Activated CD4-positive, alpha-beta T cell treated with anti-CD3 and anti-CD28 coated beads, Interleukin-2, amount 10 ng/mL, durations not matched to agents 7 days and 5 days (primary cell): ENCODE results near the gene SPTB. TPM values are rescaled to one million over a fixed set of nuclear protein-coding genes. Genes with fewer than 3 reads are reported as not detected.

Source experiments
- CTCF ChIA-PET: fragments of 350-600 bp; sonication (Branson Sonifier 250); formaldehyde crosslinking; loops from one replicate; lab custom pipeline; 2021; ENCODE audit warnings: antibody characterized with exemption; lab: Charles Lee
- POLR2A ChIA-PET: fragments of 350-600 bp; sonication (Branson Sonifier 250); formaldehyde crosslinking; loops from one replicate; lab custom pipeline; 2021; ENCODE audit warnings: antibody characterized with exemption; lab: Charles Lee
- DNase-seq: peaks from one replicate; pipeline ENCODE4 v3.0.0-alpha.2; 2020
- H3K27ac Mint-ChIP-seq: one replicate; pipeline ENCODE4 v1.8.0; 2021; ENCODE audit warnings: mild to moderate bottlenecking, moderate library complexity, mixed read lengths
- H3K27me3 Mint-ChIP-seq: one replicate; pipeline ENCODE4 v1.8.0; 2021; ENCODE audit warnings: mixed read lengths
- H3K36me3 Mint-ChIP-seq: one replicate; pipeline ENCODE4 v1.8.0; 2021; ENCODE audit warnings: low read depth, mixed read lengths
- H3K4me1 Mint-ChIP-seq: one replicate; pipeline ENCODE4 v1.8.0; 2021; ENCODE audit warnings: mixed read lengths
- H3K4me3 Mint-ChIP-seq: one replicate; pipeline ENCODE4 v1.8.0; 2021; ENCODE audit warnings: mild to moderate bottlenecking, moderate library complexity, mixed read lengths
- H3K9me3 Mint-ChIP-seq: one replicate; pipeline ENCODE4 v1.8.0; 2021; ENCODE audit warnings: mixed read lengths
- total RNA-seq, 2 experiments: library from RNA; stranded (reverse); gene quantifications; one replicate each; pipeline ENCODE4 v1.2.3, GENCODE V29; 2021

The SPTB gene
- total RNA-seq, 2 experiments from 2014 or later = not detected

- CTCF ChIA-PET = interaction anchor here (0.9 to 2.4 kb wide), 6 partner anchors 10 to 132 kb away, joined by 3 to 8 read pairs (median 4); no protein-coding TSS in a partner anchor
- Mint-ChIP-seq H3K36me3 (peaks cover 24% of the 10 kb centered on the region), H3K27ac (peak overlapping the region; percentile 68), H3K4me3 (peak overlapping the region; percentile 58), H3K4me1 (peaks cover 60% of the 10 kb centered on the region), H3K27me3 (peaks cover 52% of the 10 kb centered on the region), H3K9me3 (peaks cover 7% of the 10 kb centered on the region)
- POLR2A ChIA-PET = no interaction called here
- DNase-seq = peak; percentile 52
Measured at GRCh38 chr14:64708148-64709004, 171.3 kb downstream of the SPTB start.

GRCh38 chr14:64707661-64708060 lies 172.0 kb downstream of the SPTB start:
- Mint-ChIP-seq H3K4me3 (peak overlapping the region; percentile 9), H3K27me3 (peaks cover 53% of the 10 kb centered on the region), H3K27ac (peak overlapping the region; percentile 68), H3K9me3 (peaks cover 2% of the 10 kb centered on the region), H3K36me3 (peaks cover 18% of the 10 kb centered on the region), H3K4me1 (peaks cover 67% of the 10 kb centered on the region)
- CTCF ChIA-PET = interaction anchor here (0.5 to 2.2 kb wide), 5 partner anchors 17 to 1790 kb away, joined by 3 to 4 read pairs (median 4); no protein-coding TSS in a partner anchor
- DNase-seq = no peak
- POLR2A ChIA-PET = no interaction called here

GRCh38 chr14:64706593-64707193 lies 173.0 kb downstream of the SPTB start:
- ChIA-PET POLR2A (no interaction called here), CTCF (interaction anchor here (1.0 to 2.2 kb wide), 2 partner anchors 10 to 56 kb away, joined by 3 to 4 read pairs; no protein-coding TSS in a partner anchor)
- peak overlapping the region; percentile 75 for H3K4me3 Mint-ChIP-seq
- no peaks in the 10 kb centered on the region for H3K9me3 Mint-ChIP-seq
- peaks cover 14% of the 10 kb centered on the region for H3K36me3 Mint-ChIP-seq
- peaks cover 70% of the 10 kb centered on the region for H3K4me1 Mint-ChIP-seq
- peaks cover 51% of the 10 kb centered on the region for H3K27me3 Mint-ChIP-seq
- no peak for DNase-seq
- H3K27ac Mint-ChIP-seq = no peak overlapping the region

GRCh38 chr14:64706119-64706592 lies 173.6 kb downstream of the SPTB start:
- Mint-ChIP-seq H3K9me3 (no peaks in the 10 kb centered on the region), H3K4me1 (peaks cover 71% of the 10 kb centered on the region), H3K36me3 (peaks cover 12% of the 10 kb centered on the region), H3K27me3 (peaks cover 53% of the 10 kb centered on the region), H3K27ac (no peak overlapping the region), H3K4me3 (peak overlapping the region; percentile 75)
- CTCF ChIA-PET = interaction anchor here (1.0 to 2.2 kb wide), 2 partner anchors 11 to 56 kb away, joined by 3 to 4 read pairs; no protein-coding TSS in a partner anchor
- POLR2A ChIA-PET = no interaction called here
- DNase-seq = no peak

GRCh38 chr14:64705381-64706118 lies 174.2 kb downstream of the SPTB start:
- Mint-ChIP-seq H3K27ac (peak overlapping the region; percentile 73), H3K36me3 (peaks cover 9% of the 10 kb centered on the region), H3K9me3 (no peaks in the 10 kb centered on the region), H3K27me3 (peaks cover 58% of the 10 kb centered on the region), H3K4me3 (peak overlapping the region; percentile 75), H3K4me1 (peaks cover 73% of the 10 kb centered on the region)
- ChIA-PET POLR2A (no interaction called here), CTCF (interaction anchor here (0.8 to 2.2 kb wide), 4 partner anchors 16 to 57 kb away, joined by 3 to 10 read pairs (median 4); no protein-coding TSS in a partner anchor)
- no peak for DNase-seq

- POLR2A ChIA-PET = no interaction called here
- Mint-ChIP-seq H3K27ac (peak overlapping the region; percentile 73), H3K36me3 (peaks cover 5% of the 10 kb centered on the region), H3K27me3 (peaks cover 64% of the 10 kb centered on the region), H3K4me1 (peaks cover 72% of the 10 kb centered on the region), H3K4me3 (peak overlapping the region; percentile 75), H3K9me3 (no peaks in the 10 kb centered on the region)
- DNase-seq = peak; percentile 18
- CTCF ChIA-PET = interaction anchor here (0.8 to 1.5 kb wide), 4 partner anchors 13 to 33 kb away, joined by 3 to 10 read pairs (median 4); no protein-coding TSS in a partner anchor
Measured at GRCh38 chr14:64704743-64705380, 174.8 kb downstream of the SPTB start.

- Mint-ChIP-seq H3K36me3 (peaks cover 5% of the 10 kb centered on the region), H3K4me3 (peak within 1 kb of the TSS; percentile 75), H3K27ac (peak within 1 kb of the TSS; percentile 73), H3K27me3 (peaks cover 65% of the 10 kb centered on the region), H3K9me3 (no peaks in the 10 kb centered on the region), H3K4me1 (peaks cover 68% of the 10 kb centered on the region)
- peak; percentile 31 for DNase-seq
- POLR2A ChIA-PET = no interaction called here
- CTCF ChIA-PET = interaction anchor here (1.1 to 1.5 kb wide), 2 partner anchors 12 to 33 kb away, joined by 3 to 10 read pairs; no protein-coding TSS in a partner anchor
Measured at GRCh38 chr14:64704143-64704742, 175.5 kb downstream of the SPTB start, which contains the start of gene PLEKHG3. Gene PLEKHG3 (plus strand): TSS chr14:64704424. CDS start chr14:64727632, 23,208 bp downstream.

- ChIA-PET POLR2A (interaction anchor here (0.6 kb wide), 1 partner anchor 59 kb away, joined by 3 read pairs; no protein-coding TSS in a partner anchor), CTCF (interaction anchor here (1.1 kb wide), 1 partner anchor 11 kb away, joined by 3 read pairs; no protein-coding TSS in a partner anchor)
- H3K27me3 Mint-ChIP-seq = peaks cover 72% of the 10 kb centered on the region
- H3K27ac Mint-ChIP-seq = no peak overlapping the region
- peak overlapping the region; percentile 75 for H3K4me3 Mint-ChIP-seq
- H3K36me3 Mint-ChIP-seq = peaks cover 5% of the 10 kb centered on the region
- no peak for DNase-seq
- peaks cover 68% of the 10 kb centered on the region for H3K4me1 Mint-ChIP-seq
- H3K9me3 Mint-ChIP-seq = no peaks in the 10 kb centered on the region
Measured at GRCh38 chr14:64703395-64704142, 176.1 kb downstream of the SPTB start.

GRCh38 chr14:64702493-64703394 lies 177.0 kb downstream of the SPTB start:
- Mint-ChIP-seq H3K4me1 (peaks cover 68% of the 10 kb centered on the region), H3K27me3 (peaks cover 70% of the 10 kb centered on the region), H3K27ac (no peak overlapping the region), H3K4me3 (peak overlapping the region; percentile 75), H3K36me3 (peaks cover 5% of the 10 kb centered on the region), H3K9me3 (no peaks in the 10 kb centered on the region)
- ChIA-PET CTCF (interaction anchor here (1.1 to 1.5 kb wide), 2 partner anchors 15 to 60 kb away, joined by 3 to 4 read pairs; no protein-coding TSS in a partner anchor), POLR2A (interaction anchor here (0.6 kb wide), 1 partner anchor 60 kb away, joined by 3 read pairs; no protein-coding TSS in a partner anchor)
- DNase-seq = peak; percentile 43

- no peak overlapping the region for H3K27ac Mint-ChIP-seq
- H3K36me3 Mint-ChIP-seq = peaks cover 9% of the 10 kb centered on the region
- CTCF ChIA-PET = interaction anchor here (1.1 to 1.5 kb wide), 2 partner anchors 16 to 61 kb away, joined by 3 to 4 read pairs; no protein-coding TSS in a partner anchor
- DNase-seq = no peak
- peaks cover 68% of the 10 kb centered on the region for H3K27me3 Mint-ChIP-seq
- H3K4me3 Mint-ChIP-seq = no peak overlapping the region
- H3K9me3 Mint-ChIP-seq = no peaks in the 10 kb centered on the region
- POLR2A ChIA-PET = no interaction called here
- H3K4me1 Mint-ChIP-seq = peaks cover 66% of the 10 kb centered on the region
Measured at GRCh38 chr14:64701660-64702059, 178.0 kb downstream of the SPTB start.
